ENCODE measurements around the gene SLC1A5. TPM values are rescaled to one million over a fixed set of nuclear protein-coding genes. Genes with fewer than 3 reads are reported as not detected.

SLC1A5 gene
- total RNA-seq, 1 donor from 2014 or later = 131 TPM

DNA sequence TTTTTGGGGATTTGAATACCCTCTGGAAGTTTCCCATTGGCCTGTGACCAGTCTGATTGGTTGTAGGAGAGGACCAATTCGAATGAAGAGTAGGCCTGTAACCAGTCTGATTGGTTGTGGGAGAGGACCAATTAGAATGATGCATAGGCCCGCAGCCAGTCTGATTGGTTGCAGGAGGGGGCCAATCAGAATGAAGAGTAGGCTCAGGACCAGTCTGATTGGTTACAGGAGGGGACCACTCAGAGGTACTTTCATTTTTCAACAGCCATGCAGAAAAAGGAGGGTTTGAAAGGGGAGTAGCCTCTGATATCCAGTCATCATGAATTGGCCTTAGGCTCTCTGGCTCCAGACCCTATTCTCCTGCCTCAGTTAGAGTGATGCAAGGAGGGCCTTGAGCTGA, 30.4 kb upstream of the SLC1A5 start:
- Mint-ChIP-seq H3K9me3 (no peaks in the 10 kb centered on the region), H3K4me1 (peaks cover 20% of the 10 kb centered on the region), H3K27me3 (ENCODE audit: low read depth) (no peaks in the 10 kb centered on the region), H3K4me3 (no peak overlapping the region), H3K36me3 (ENCODE audit: low read depth) (no peaks in the 10 kb centered on the region), H3K27ac (ENCODE audit: unreplicated experiment) (no peak overlapping the region)
- TF ChIP-seq CTCF (conservative IDR thresholded peaks at IDR 0.05) = no peak
- DNase-seq (ENCODE audit: low read depth, low spot score) = no peak

DNA sequence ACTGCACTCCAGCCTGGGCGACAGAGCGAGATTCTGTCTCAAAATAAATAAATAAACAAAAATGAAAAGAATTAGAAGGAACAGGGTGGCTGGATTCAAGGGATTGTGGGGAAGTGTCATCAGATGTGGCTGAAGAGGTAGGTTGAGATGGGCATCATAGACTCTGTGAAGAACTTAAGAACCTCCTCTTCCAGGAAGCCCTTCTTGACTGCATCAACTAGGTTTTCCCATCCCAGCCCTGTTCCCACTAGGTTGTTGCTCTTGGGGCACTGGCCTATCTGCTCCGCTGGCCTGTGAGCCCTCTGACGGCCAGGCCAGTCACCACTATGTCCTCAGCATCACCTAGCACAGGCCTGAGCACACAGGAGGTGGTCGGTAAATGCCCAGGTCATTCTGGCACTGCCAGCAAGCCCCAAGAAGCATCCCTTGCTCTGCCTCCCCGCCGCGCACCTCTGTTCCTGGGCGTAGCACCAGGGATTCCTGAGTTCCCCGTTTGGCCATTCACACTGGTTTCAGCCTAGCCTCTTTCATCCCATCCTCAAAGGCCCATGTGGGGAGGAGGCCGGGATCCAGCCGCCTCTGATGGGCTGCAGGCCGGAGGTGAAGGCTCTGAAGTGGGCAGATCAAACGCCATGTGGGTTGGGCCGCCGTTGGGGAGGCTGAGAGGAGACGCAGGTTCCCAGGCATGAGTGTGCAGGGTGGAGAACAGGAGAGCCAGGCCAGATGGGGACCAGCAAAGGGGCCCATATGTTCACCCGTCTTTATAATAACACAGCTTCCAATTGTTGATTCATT, 27.6 kb upstream of the SLC1A5 start:
- no peak overlapping the region for H3K27ac Mint-ChIP-seq (ENCODE audit: unreplicated experiment)
- peaks cover 18% of the 10 kb centered on the region for H3K4me1 Mint-ChIP-seq
- no peaks in the 10 kb centered on the region for H3K36me3 Mint-ChIP-seq (ENCODE audit: low read depth)
- no peak for DNase-seq (ENCODE audit: low read depth, low spot score)
- H3K27me3 Mint-ChIP-seq (ENCODE audit: low read depth) = no peaks in the 10 kb centered on the region
- no peak for TF ChIP-seq CTCF (conservative IDR thresholded peaks at IDR 0.05)
- no peak overlapping the region for H3K4me3 Mint-ChIP-seq
- no peaks in the 10 kb centered on the region for H3K9me3 Mint-ChIP-seq

DNA sequence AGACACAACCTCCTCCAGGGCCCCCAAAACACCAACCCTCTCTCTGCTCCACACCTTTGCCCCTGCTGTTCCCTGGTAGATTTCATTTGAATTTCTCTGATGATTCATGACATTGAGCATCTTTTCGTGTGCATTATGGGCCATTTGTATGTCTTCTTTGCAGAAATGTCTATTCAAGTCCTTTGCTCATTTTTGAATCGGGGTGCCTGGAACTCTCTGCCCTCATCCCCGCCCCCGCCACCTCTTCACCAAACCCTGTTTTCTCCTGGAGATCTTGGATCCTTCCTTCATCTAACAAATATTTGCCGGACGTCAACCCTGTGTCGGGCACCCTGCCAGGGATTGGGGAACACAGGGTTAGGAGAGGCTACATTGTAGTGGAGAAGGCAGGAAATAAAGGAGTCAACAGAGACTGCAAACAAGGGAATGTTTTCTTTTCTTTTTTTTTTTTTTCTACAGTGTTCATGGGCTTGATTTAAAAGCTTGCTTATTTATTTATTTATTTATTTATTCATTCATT, 25.5 kb upstream of the SLC1A5 start:
- no peak for TF ChIP-seq CTCF (conservative IDR thresholded peaks at IDR 0.05)
- H3K36me3 Mint-ChIP-seq (ENCODE audit: low read depth) = no peaks in the 10 kb centered on the region
- H3K27ac Mint-ChIP-seq (ENCODE audit: unreplicated experiment) = no peak overlapping the region
- no peaks in the 10 kb centered on the region for H3K9me3 Mint-ChIP-seq
- no peaks in the 10 kb centered on the region for H3K27me3 Mint-ChIP-seq (ENCODE audit: low read depth)
- peaks cover 5% of the 10 kb centered on the region for H3K4me1 Mint-ChIP-seq
- H3K4me3 Mint-ChIP-seq = no peak overlapping the region
- DNase-seq (ENCODE audit: low read depth, low spot score) = no peak

DNA sequence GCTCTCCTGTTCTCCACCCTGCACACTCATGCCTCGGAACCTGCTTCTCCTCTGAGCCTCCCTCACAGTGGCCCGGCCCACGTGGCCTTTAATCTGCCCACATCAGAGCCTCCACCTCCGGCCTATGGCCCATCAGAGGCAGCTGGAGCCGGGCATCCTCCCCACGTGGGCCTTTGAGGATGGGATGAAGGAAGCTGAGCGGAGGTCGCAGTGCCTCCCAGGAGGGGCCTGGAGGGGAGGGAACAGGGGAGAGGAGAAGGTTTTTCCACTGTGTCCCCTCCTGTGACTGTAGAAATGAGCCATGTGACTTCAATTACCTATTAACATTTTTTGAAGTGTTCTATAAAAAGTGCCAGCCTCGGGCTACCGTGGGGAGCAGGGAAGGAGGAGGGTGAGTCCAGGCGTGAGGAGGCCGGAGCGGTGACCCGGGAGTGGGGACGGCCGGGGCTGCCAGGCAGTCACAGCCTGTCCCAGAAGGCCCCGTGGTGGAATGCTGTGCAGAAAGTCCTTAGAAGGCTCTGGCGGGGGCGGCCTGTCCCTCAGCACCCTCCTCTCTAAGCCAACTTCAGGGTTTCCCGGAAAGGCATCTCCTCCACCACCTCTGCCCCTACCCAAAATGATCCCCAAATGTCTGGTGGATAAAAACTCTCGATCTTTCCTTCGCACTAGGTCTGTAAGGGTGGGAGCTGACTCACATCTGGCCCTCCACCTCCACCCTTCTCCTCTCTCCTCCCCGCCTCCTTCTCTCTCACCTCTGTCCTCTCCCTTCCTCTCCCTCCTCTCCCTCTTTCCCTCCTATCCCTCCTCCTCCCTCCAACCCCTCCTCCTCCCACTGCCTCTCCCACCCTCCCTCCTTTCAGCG, 24.8 kb upstream of the SLC1A5 start:
- Mint-ChIP-seq H3K36me3 (ENCODE audit: low read depth) (no peaks in the 10 kb centered on the region), H3K9me3 (no peaks in the 10 kb centered on the region), H3K4me3 (no peak overlapping the region), H3K27ac (ENCODE audit: unreplicated experiment) (no peak overlapping the region), H3K4me1 (peaks cover 5% of the 10 kb centered on the region), H3K27me3 (ENCODE audit: low read depth) (no peaks in the 10 kb centered on the region)
- no peak for TF ChIP-seq CTCF (conservative IDR thresholded peaks at IDR 0.05)
- DNase-seq (ENCODE audit: low read depth, low spot score) = no peak

DNA sequence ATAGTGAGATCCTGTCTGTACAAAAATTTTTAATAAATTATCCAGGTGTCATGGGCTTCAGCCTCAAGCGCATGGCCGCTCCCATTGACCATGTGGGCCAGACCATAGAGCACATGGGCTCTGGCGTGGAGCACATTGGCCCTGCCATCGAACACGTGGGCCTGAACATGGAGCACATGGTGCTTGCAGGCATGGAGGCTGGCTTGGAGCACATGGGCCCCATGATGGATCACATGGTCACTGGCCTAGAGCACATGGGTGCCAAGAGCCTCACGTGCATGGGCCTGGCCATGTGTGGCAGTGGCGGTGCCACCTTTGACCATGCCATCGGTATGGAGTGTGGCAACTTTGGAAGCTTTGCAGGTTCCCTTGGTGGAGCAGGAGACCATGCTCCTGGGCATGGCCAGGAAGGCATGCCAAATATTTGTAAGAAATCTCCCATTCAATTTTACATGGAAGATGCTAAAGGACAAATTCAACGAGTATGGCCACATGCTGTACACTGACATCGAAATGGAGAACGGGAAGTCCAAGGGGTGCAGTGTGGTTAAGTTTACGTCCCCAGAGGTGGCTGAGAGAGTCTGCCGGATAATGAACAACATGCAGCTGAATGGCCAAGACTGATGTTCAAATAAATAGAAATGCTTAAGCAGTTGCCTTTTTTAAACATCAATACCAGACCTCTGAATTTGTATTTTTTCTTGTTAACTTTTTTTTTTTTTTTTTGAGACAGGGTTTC, 21.3 kb upstream of the SLC1A5 start:
- Mint-ChIP-seq H3K4me1 (peaks cover 5% of the 10 kb centered on the region), H3K4me3 (no peak overlapping the region), H3K27ac (ENCODE audit: unreplicated experiment) (no peak overlapping the region), H3K36me3 (ENCODE audit: low read depth) (no peaks in the 10 kb centered on the region), H3K27me3 (ENCODE audit: low read depth) (no peaks in the 10 kb centered on the region), H3K9me3 (no peaks in the 10 kb centered on the region)
- TF ChIP-seq CTCF (conservative IDR thresholded peaks at IDR 0.05) = no peak
- no peak for DNase-seq (ENCODE audit: low read depth, low spot score)

Measured in neural crest cell (in vitro differentiated cells).